Adrenal gland (tissue), 5 donors: ENCODE results near the gene CUX1.

Experiments
- POLR2A ChIP-seq, 2 donors: fragments of 450-650 bp; IDR thresholded peaks; one replicate each; pipeline ENCODE4 v1.6.1; 2017; ENCODE audit warnings: antibody characterized with exemption in 2 of 2, mild to moderate bottlenecking in 2 of 2, moderate library complexity in 1 of 2
- TF ChIP-seq, protein P1 (sequence below), 6 experiments: fragments of 450-650 bp in 4 of 6; fragments of 200-600 bp in 2 of 6; sonication (generic) in 1 of 6; IDR thresholded peaks; 1 replicate in 5 of 6; 2 replicates in 1 of 6; pipeline versions ENCODE4 v1.5.1 to v1.8.0; 2016 to 2021; ENCODE audit warnings: antibody characterized with exemption in 6 of 6, mild to moderate bottlenecking in 2 of 6, moderate library complexity in 1 of 6
- donor health status: DM: no; HTN: no; CAD: no.

DNA sequence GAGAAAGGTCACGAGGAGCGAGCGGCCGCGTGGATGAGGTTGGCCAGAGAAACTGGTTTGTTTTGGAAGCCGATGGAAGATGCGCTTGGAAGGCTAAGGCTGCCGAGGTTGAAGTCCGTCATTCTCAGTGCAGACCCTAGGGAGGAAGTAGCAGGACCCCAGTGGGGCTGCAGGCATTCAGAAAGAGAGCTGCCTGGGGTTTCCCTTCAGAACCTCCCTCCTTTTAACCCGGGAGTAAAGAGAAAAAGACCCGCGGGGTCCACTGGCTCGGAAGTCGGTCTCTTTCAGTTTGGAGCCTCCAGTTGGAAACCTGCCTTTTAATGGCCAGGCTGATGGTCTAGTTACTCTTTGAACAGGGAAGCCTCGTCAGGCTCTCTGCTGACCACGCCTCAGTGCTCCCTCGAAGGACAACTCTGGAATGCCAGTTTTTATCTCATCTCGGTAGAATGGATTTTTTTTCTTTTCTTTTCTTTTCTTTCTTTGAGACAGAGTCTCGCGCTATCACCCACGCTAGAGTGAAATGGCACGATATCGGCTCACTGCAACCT, 188.6 kb downstream of the CUX1 start:
- TF ChIP-seq, protein P1, sequence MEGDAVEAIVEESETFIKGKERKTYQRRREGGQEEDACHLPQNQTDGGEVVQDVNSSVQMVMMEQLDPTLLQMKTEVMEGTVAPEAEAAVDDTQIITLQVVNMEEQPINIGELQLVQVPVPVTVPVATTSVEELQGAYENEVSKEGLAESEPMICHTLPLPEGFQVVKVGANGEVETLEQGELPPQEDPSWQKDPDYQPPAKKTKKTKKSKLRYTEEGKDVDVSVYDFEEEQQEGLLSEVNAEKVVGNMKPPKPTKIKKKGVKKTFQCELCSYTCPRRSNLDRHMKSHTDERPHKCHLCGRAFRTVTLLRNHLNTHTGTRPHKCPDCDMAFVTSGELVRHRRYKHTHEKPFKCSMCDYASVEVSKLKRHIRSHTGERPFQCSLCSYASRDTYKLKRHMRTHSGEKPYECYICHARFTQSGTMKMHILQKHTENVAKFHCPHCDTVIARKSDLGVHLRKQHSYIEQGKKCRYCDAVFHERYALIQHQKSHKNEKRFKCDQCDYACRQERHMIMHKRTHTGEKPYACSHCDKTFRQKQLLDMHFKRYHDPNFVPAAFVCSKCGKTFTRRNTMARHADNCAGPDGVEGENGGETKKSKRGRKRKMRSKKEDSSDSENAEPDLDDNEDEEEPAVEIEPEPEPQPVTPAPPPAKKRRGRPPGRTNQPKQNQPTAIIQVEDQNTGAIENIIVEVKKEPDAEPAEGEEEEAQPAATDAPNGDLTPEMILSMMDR (IDR thresholded peaks at IDR 0.05) = no peak
- no peak for TF ChIP-seq POLR2A (IDR thresholded peaks at IDR 0.05)
